T-cell (primary cell): Measurements from ENCODE around the gene SHF. TPM values are rescaled to one million over a fixed set of nuclear protein-coding genes. Genes with fewer than 3 reads are reported as not detected.
A peak's percentile ranks its signal among the peaks of the same experiment; 100 is the strongest.

Source experiments
- ATAC-seq, 4 experiments: fragments of 200-7000 bp in 3 of 4; fragments of 150-1000 bp in 1 of 4; cut with Tn5 transposase; replicated peaks in 1 of 4; 1 replicate in 3 of 4; 2 replicates in 1 of 4; pipeline ENCODE4 v1.10.0; 2021; ENCODE audit warnings: moderate library complexity in 3 of 4, mild to moderate bottlenecking in 2 of 4, moderate number of reproducible peaks in 1 of 4
- CTCF ChIA-PET, 2 donors: fragments of 300-600 bp; sonication (Branson Sonifier 250); formaldehyde crosslinking; loops; one replicate each; lab custom pipeline; 2022; ENCODE audit warnings: antibody characterized with exemption in 2 of 2; lab: Charles Lee
- POLR2A ChIA-PET, 2 donors: fragments of 300-600 bp; sonication (Branson Sonifier 250); formaldehyde crosslinking; loops; one replicate each; lab custom pipeline; 2022; ENCODE audit warnings: antibody characterized with exemption in 2 of 2; lab: Charles Lee
- DNase-seq, 35 experiments: peaks; one replicate each; pipeline versions ENCODE4 v3.0.0 to v3.0.0-alpha.2; 2013 to 2023
- H3K27ac ChIP-seq: one replicate; pipeline ENCODE4 v1.5.1; 2013; ENCODE audit warnings: low read length
- H3K27me3 ChIP-seq, 2 experiments: replicated peaks in 1 of 2; 1 replicate in 1 of 2; 2 replicates in 1 of 2; pipeline versions ENCODE4 v1.6.1 to v1.7.0; 2013; ENCODE audit warnings: low read length in 1 of 2, mixed read lengths in 1 of 2; ENCODE audit not compliant: control insufficient read depth in 2 of 2, insufficient read depth in 2 of 2; ENCODE audit errors: extremely low read depth in 1 of 2
- H3K36me3 ChIP-seq, 2 donors: 1 replicate in 1 of 2; 2 replicates in 1 of 2; pipeline versions ENCODE4 v1.6.1 to v1.7.0; 2013; ENCODE audit warnings: low read length in 1 of 2; ENCODE audit not compliant: control insufficient read depth in 2 of 2, insufficient read depth in 1 of 2; ENCODE audit errors: extremely low read depth in 1 of 2
- H3K4me1 ChIP-seq, 2 experiments: 1 replicate in 1 of 2; 2 replicates in 1 of 2; pipeline versions ENCODE4 v1.6.1 to v1.7.0; 2013; ENCODE audit warnings: low read length in 2 of 2, mixed read lengths in 1 of 2; ENCODE audit not compliant: insufficient read depth in 2 of 2, control insufficient read depth in 1 of 2; ENCODE audit errors: extremely low read depth in 1 of 2
- H3K4me3 ChIP-seq, 2 donors: 1 replicate in 1 of 2; 2 replicates in 1 of 2; pipeline versions ENCODE4 v1.5.1 to v1.7.0; 2013; ENCODE audit warnings: mild to moderate bottlenecking in 2 of 2, low read length in 1 of 2, moderate library complexity in 1 of 2; ENCODE audit not compliant: control insufficient read depth in 1 of 2; ENCODE audit errors: extremely low read depth in 1 of 2
- H3K9me3 ChIP-seq: 2 replicates; pipeline ENCODE4 v1.7.0; 2013
- H3K27ac Mint-ChIP-seq, 2 donors: one replicate each; pipeline ENCODE4 v1.8.0; 2020 to 2021; ENCODE audit warnings: mild to moderate bottlenecking in 2 of 2, mixed read lengths in 2 of 2
- H3K27me3 Mint-ChIP-seq, 2 donors: one replicate each; pipeline ENCODE4 v1.8.0; 2021 to 2022; ENCODE audit warnings: mixed read lengths in 2 of 2
- H3K36me3 Mint-ChIP-seq: one replicate; pipeline ENCODE4 v1.8.0; 2021; ENCODE audit warnings: mixed read lengths
- H3K4me1 Mint-ChIP-seq, 3 donors: one replicate each; pipeline ENCODE4 v1.8.0; 2020 to 2022; ENCODE audit warnings: mixed read lengths in 3 of 3, mild to moderate bottlenecking in 1 of 3
- H3K4me3 Mint-ChIP-seq, 3 donors: one replicate each; pipeline ENCODE4 v1.8.0; 2020 to 2022; ENCODE audit warnings: mild to moderate bottlenecking in 3 of 3, mixed read lengths in 3 of 3, moderate library complexity in 3 of 3
- H3K9me3 Mint-ChIP-seq, 3 donors: one replicate each; pipeline ENCODE4 v1.8.0; 2020 to 2022; ENCODE audit warnings: mixed read lengths in 3 of 3
- WGBS: methylation state at CpG from one replicate; pipeline ENCODE4 v1.1.5; 2013; ENCODE audit warnings: missing lambda C conversion rate; ENCODE audit not compliant: insufficient coverage; 5-methylcytosine and 5-hydroxymethylcytosine counted together
- total RNA-seq, 35 experiments: library from RNA in 6 of 35; stranded (reverse) in 6 of 35; fragments of 120-200 nt in 1 of 35; gene quantifications; one replicate each; pipeline versions ENCODE4 v1.2.1 to v1.2.4 and lab custom pipeline; 2013 to 2026

SHF gene
- total RNA-seq, 5 donors from 2014 or later (not counting 1 experiment from before 2014, with no cell fraction given), result 5.1 to 6.5 (median 5.6) TPM

DNA sequence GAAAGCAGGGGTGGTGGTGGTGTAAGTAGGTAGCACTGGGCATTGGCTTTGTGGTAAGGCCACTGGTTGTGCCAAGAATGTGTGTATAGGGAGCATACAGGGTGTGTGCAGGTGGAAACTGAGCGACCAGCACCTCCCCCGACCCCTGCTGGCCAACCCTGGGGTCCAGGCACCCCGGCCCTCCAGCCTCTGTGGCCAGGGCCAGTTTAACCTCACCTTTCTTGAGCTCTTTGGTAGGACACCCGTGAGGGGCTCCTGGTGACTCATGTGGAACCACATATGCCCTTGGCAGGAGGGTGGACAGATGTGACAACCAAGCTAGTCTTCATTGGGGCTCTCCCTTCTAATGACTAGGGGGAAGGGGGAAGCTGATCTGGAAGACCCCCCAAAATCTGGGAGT is 19.5 kb downstream of the SHF start:
- ChIA-PET CTCF (interaction anchor here (0.5 to 1.8 kb wide), 9 partner anchors 8 to 571 kb away, joined by 3 to 14 read pairs (median 5); no protein-coding TSS in a partner anchor), POLR2A (interaction anchor here (0.9 to 1.6 kb wide), 2 partner anchors 32 to 114 kb away, joined by 3 to 7 read pairs; no protein-coding TSS in a partner anchor)
- H3K4me3 Mint-ChIP-seq, result peak overlapping the region in 1 of 3 donors; percentile 76
- no peak overlapping the region for H3K4me3 ChIP-seq
- peaks cover 11 to 19% (median 18%) of the 10 kb centered on the region in 3 donors for H3K4me1 Mint-ChIP-seq
- H3K27me3 ChIP-seq, result no peaks in the 10 kb centered on the region
- H3K9me3 ChIP-seq, result no peaks in the 10 kb centered on the region
- WGBS, result 100% methylated on average over 3 of the region's 4 CpGs
- H3K36me3 Mint-ChIP-seq, result no peaks in the 10 kb centered on the region
- H3K9me3 Mint-ChIP-seq, result no peaks in the 10 kb centered on the region
- ATAC-seq (no peak), DNase-seq (no peak)
- no peak overlapping the region for H3K27ac ChIP-seq
- H3K27me3 Mint-ChIP-seq, result no peaks in the 10 kb centered on the region
- peak overlapping the region; percentile 71 to 81 for H3K27ac Mint-ChIP-seq
- H3K36me3 ChIP-seq, result no peaks in the 10 kb centered on the region
- peaks cover 2 to 25% of the 10 kb centered on the region in 2 experiments for H3K4me1 ChIP-seq

DNA sequence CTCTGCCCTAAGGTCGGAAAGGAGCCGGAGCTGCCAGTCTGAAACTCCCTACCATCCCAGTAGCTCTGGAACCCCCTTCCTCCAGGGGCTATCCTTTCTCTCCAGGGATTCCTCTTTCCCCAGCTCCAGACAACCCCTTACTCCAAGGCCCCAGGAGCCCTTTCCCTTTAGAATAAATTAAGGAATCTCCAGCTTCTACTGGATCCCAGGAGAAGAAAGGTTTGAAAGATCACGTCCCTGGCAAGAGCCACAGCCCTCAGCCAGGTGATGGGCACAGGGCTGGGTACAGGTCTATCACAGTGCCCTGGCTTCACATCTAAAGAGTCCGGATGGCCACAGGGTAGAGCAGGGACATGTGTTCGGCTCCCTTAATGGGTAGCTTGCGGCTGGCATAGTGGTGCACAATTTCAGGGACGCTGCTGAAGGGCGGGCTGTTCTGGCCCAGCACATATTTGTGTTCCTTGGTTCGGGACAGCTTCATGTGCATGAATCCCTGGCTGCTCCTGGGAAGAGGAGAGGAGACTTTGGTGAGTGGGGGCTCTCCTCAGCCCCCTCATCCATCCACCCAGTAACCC is 20.0 kb downstream of the SHF start:
- Histone ChIP-seq H3K27me3 (no peaks in the 10 kb centered on the region), H3K4me3 (peak overlapping the region; percentile 41 to 87), H3K36me3 (no peaks in the 10 kb centered on the region), H3K4me1 (peaks cover 2 to 28% of the 10 kb centered on the region in 2 experiments), H3K27ac (peak overlapping the region; percentile 84), H3K9me3 (no peaks in the 10 kb centered on the region)
- 95% methylated on average over 4 of the region's 9 CpGs for WGBS
- H3K27ac Mint-ChIP-seq, result peak overlapping the region; percentile 71 to 81
- ChIA-PET CTCF (interaction anchor here (0.5 to 1.8 kb wide), 7 partner anchors 9 to 290 kb away, joined by 3 to 14 read pairs (median 5); no protein-coding TSS in a partner anchor), POLR2A (interaction anchor here (0.9 to 1.6 kb wide), 2 partner anchors 33 to 114 kb away, joined by 3 to 7 read pairs; no protein-coding TSS in a partner anchor)
- DNase-seq (no peak), ATAC-seq (no peak)
- peaks cover 11 to 23% (median 18%) of the 10 kb centered on the region in 3 donors for H3K4me1 Mint-ChIP-seq
- H3K9me3 Mint-ChIP-seq, result no peaks in the 10 kb centered on the region
- peak overlapping the region; percentile 66 to 76 (median 74) for H3K4me3 Mint-ChIP-seq
- no peaks in the 10 kb centered on the region for H3K27me3 Mint-ChIP-seq
- no peaks in the 10 kb centered on the region for H3K36me3 Mint-ChIP-seq

DNA sequence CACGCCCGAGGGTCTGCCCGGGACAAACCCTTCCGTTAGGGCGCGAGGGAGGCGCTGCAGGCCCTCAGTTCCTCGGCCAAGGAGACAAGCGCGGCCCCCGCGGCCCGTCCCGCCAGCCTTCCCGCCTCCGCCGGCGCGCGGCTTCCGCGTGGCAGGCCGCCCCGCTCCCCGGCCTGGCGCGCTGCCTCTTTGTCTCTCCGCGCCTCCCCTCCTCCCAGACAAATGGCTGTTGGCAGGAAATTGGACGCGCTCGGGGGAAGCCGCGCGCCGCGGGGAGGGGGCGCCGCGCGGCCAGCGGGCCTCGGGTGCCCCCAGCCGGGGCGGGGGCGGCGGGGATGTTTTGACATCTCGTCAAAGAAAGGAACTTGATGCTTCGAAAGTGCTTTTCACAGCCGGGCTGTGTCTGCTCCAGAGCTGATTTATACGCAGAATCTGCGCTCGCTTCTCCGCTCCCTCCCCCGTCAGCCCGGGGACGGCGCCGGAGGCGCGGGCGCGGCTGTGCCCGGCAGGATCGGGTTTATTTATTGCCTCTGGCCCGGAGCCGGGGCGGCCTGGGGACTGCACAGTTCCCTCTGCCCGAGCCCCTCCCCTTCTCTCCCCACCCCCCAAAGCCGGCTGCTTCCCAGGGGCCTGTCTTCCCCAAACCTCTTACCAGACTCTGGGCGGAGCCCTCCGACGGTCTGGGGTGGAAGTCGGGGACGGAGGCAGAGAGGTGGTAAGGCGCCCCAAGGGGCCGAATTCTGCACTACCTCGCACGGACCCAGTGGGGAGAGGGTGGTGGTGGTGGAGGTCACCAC is 20.7 kb downstream of the SHF start:
- Histone ChIP-seq H3K27ac (peak overlapping the region; percentile 84), H3K9me3 (no peaks in the 10 kb centered on the region), H3K36me3 (no peaks in the 10 kb centered on the region), H3K4me1 (peaks cover 2 to 30% of the 10 kb centered on the region in 2 experiments), H3K27me3 (no peaks in the 10 kb centered on the region), H3K4me3 (peak overlapping the region; percentile 41 to 87)
- under 1% methylated on average over 64 of the region's 79 CpGs for whole genome bisulfite sequencing
- DNase-seq, result peak; percentile 65 to 86 (median 73)
- CTCF ChIA-PET, result interaction anchor here (0.5 to 1.8 kb wide), 6 partner anchors 9 to 45 kb away, joined by 3 to 7 read pairs (median 5); no protein-coding TSS in a partner anchor
- peaks cover 11 to 23% (median 18%) of the 10 kb centered on the region in 3 donors for H3K4me1 Mint-ChIP-seq
- peak overlapping the region; percentile 66 to 76 (median 74) for H3K4me3 Mint-ChIP-seq
- POLR2A ChIA-PET, result interaction anchor here in 1 of 2 donors (0.6 to 1.6 kb wide), 2 partner anchors 31 to 34 kb away, joined by 3 to 7 read pairs; no protein-coding TSS in a partner anchor
- no peaks in the 10 kb centered on the region for H3K9me3 Mint-ChIP-seq
- peak overlapping the region; percentile 71 to 81 for H3K27ac Mint-ChIP-seq
- peak; percentile 89 to 91 (median 90) for ATAC-seq
- no peaks in the 10 kb centered on the region for H3K27me3 Mint-ChIP-seq
- H3K36me3 Mint-ChIP-seq, result no peaks in the 10 kb centered on the region

- no peak for ATAC-seq
- POLR2A ChIA-PET, result no interaction called here
Measured at GRCh38 chr15:45165536-45165935, 22.2 kb downstream of the SHF start.

DNA sequence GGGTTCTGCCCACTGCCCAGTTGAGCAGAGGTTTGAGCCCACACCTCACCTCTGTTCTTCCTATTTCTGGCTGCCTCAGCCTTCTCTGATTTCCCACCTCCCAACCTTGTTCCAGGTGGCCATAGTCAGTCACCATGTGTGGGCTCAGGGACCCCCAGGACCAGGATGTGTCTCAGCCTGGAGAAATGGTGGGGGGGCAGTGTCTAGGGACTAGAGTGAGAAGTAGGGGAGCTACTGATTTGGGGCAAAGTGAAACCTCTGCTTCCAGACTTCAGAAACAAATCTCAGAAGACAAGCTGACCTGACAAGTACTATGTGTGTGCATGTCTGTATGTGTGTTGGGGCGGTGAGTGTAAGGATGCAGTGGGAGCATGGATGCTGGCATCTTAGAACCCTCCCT is 22.9 kb downstream of the SHF start:
- Histone ChIP-seq H3K9me3 (no peaks in the 10 kb centered on the region), H3K27ac (no peak overlapping the region), H3K4me1 (peaks cover 2 to 30% of the 10 kb centered on the region in 2 experiments), H3K27me3 (no peaks in the 10 kb centered on the region), H3K36me3 (no peaks in the 10 kb centered on the region), H3K4me3 (no peak overlapping the region)
- no peak for DNase-seq
- no CpG with 5 or more reads among the region's 1 CpG for WGBS
- Mint-ChIP-seq H3K4me1 (peaks cover 11 to 23% (median 21%) of the 10 kb centered on the region in 3 donors), H3K36me3 (peaks cover 8% of the 10 kb centered on the region), H3K4me3 (peak overlapping the region; percentile 66 to 73 (median 71)), H3K9me3 (no peaks in the 10 kb centered on the region), H3K27ac (peak overlapping the region; percentile 66 to 84), H3K27me3 (no peaks in the 10 kb centered on the region)
- no peak for ATAC-seq
- POLR2A ChIA-PET, result interaction anchor here in 1 of 2 donors (0.6 kb wide), 1 partner anchor 421 kb away, joined by 3 read pairs; no protein-coding TSS in a partner anchor
- CTCF ChIA-PET, result interaction anchor here (0.6 to 2.5 kb wide), 5 partner anchors 110 to 235 kb away, joined by 4 to 17 read pairs (median 9); no protein-coding TSS in a partner anchor

More at GRCh38 chr15:45165536-45165935, 22.2 kb downstream of the SHF start:
- no peaks in the 10 kb centered on the region for H3K9me3 ChIP-seq
- peaks cover 2 to 30% of the 10 kb centered on the region in 2 experiments for H3K4me1 ChIP-seq
- Mint-ChIP-seq H3K4me1 (peaks cover 11 to 23% (median 18%) of the 10 kb centered on the region in 3 donors), H3K27me3 (no peaks in the 10 kb centered on the region), H3K9me3 (no peaks in the 10 kb centered on the region), H3K36me3 (peaks cover 2% of the 10 kb centered on the region), H3K4me3 (peak overlapping the region; percentile 66 to 73 (median 71)), H3K27ac (peak overlapping the region; percentile 66 to 84)
- H3K27me3 ChIP-seq, result no peaks in the 10 kb centered on the region
- no peak overlapping the region for H3K4me3 ChIP-seq
- WGBS, result 92% methylated on average over 2 of the region's 5 CpGs
- DNase-seq, result no peak
- H3K27ac ChIP-seq, result no peak overlapping the region
- H3K36me3 ChIP-seq, result no peaks in the 10 kb centered on the region
- CTCF ChIA-PET, result interaction anchor here (0.6 to 1.0 kb wide), 4 partner anchors 22 to 1003 kb away, joined by 3 to 10 read pairs (median 4); no protein-coding TSS in a partner anchor

- ChIA-PET CTCF (interaction anchor here (0.7 to 2.5 kb wide), 11 partner anchors 29 to 251 kb away, joined by 3 to 17 read pairs (median 4); a partner anchor contains a TSS), POLR2A (interaction anchor here in 1 of 2 donors (1.0 kb wide), 1 partner anchor 38 kb away, joined by 3 read pairs; no protein-coding TSS in a partner anchor)
- H3K36me3 ChIP-seq, result no peaks in the 10 kb centered on the region
- H3K27me3 ChIP-seq, result no peaks in the 10 kb centered on the region
- WGBS, result 94% methylated on average over 9 of the region's 9 CpGs
- H3K27ac ChIP-seq, result no peak overlapping the region
- ATAC-seq, result no peak
- H3K9me3 ChIP-seq, result no peaks in the 10 kb centered on the region
- Mint-ChIP-seq H3K27ac (no peak overlapping the region), H3K27me3 (no peaks in the 10 kb centered on the region), H3K4me3 (no peak overlapping the region), H3K36me3 (peaks cover 8% of the 10 kb centered on the region), H3K9me3 (no peaks in the 10 kb centered on the region), H3K4me1 (peaks cover 11 to 23% (median 22%) of the 10 kb centered on the region in 3 donors)
- peaks cover 2 to 30% of the 10 kb centered on the region in 2 experiments for H3K4me1 ChIP-seq
- no peak overlapping the region for H3K4me3 ChIP-seq
- no peak for DNase-seq
Measured at GRCh38 chr15:45163508-45163856, 24.3 kb downstream of the SHF start.
